GM18499 (cell line): ENCODE measurements around the gene POLRMT.
"Not testable (repeated sequence)": the region's sequence is repeated elsewhere in the genome, so short reads cannot be mapped to it uniquely, and the experiment has no call there.

Experiments used
- ATAC-seq: cut with Tn5 transposase; IDR thresholded peaks from one replicate; pipeline ENCODE4 v1.9.1; 2021; ENCODE audit warnings: moderate number of reproducible peaks; ENCODE audit not compliant: insufficient read depth, unreplicated experiment

POLRMT gene

GRCh38 chr19:616062-616700 is 17.2 kb downstream of the POLRMT start:
- ATAC-seq: no peak

- no peak for ATAC-seq
Measured at GRCh38 chr19:615619-616018, 17.7 kb downstream of the POLRMT start.

GRCh38 chr19:613732-614567 is 19.4 kb downstream of the POLRMT start:
- no peak for ATAC-seq

GRCh38 chr19:612941-613340 is 20.4 kb downstream of the POLRMT start:
- ATAC-seq: no peak

GRCh38 chr19:611481-611868 is 21.9 kb downstream of the POLRMT start:
- no peak for ATAC-seq

GRCh38 chr19:610801-611480 is 22.4 kb downstream of the POLRMT start:
- ATAC-seq: no peak

GRCh38 chr19:610071-610800 is 23.1 kb downstream of the POLRMT start:
- no peak for ATAC-seq

GRCh38 chr19:609004-609346 is 24.4 kb downstream of the POLRMT start:
- no peak for ATAC-seq

GRCh38 chr19:608155-609003 is 25.0 kb downstream of the POLRMT start:
- no peak for ATAC-seq

- no peak for ATAC-seq
Measured at GRCh38 chr19:607301-608154, 25.8 kb downstream of the POLRMT start.

- not testable (repeated sequence) for ATAC-seq
Measured at GRCh38 chr19:605061-605971, 28.0 kb downstream of the POLRMT start.

GRCh38 chr19:604355-604754 is 29.0 kb downstream of the POLRMT start:
- ATAC-seq: no peak

- ATAC-seq: not testable (repeated sequence)
Measured at GRCh38 chr19:603779-604178, 29.6 kb downstream of the POLRMT start.

GRCh38 chr19:603302-603639 is 30.1 kb downstream of the POLRMT start:
- not testable (repeated sequence) for ATAC-seq

- no peak for ATAC-seq
Measured at GRCh38 chr19:602391-603301, 30.7 kb downstream of the POLRMT start.

GRCh38 chr19:601790-602189 is 31.5 kb downstream of the POLRMT start:
- no peak for ATAC-seq

GRCh38 chr19:601310-601709 is 32.0 kb downstream of the POLRMT start:
- ATAC-seq: no peak
